GM19467 (cell line): ENCODE results near the gene CSRNP2.
"Not testable (repeated sequence)": the region's sequence is repeated elsewhere in the genome, so short reads cannot be mapped to it uniquely, and the experiment has no call there.

ENCODE experiments used
- ATAC-seq: cut with Tn5 transposase; IDR thresholded peaks from one replicate; pipeline ENCODE4 v1.9.1; 2021; ENCODE audit warnings: mild to moderate bottlenecking, moderate library complexity; ENCODE audit not compliant: unreplicated experiment

The CSRNP2 gene

GRCh38 chr12:51028126-51028812, 55.1 kb downstream of the CSRNP2 start:
- no peak for ATAC-seq

- no peak for ATAC-seq
These were observed 56.0 kb downstream of the CSRNP2 start for GRCh38 chr12:51027342-51027835.

GRCh38 chr12:51025836-51026638, 57.4 kb downstream of the CSRNP2 start, which contains the start of gene SLC11A2:
Gene SLC11A2 (minus strand): TSS chr12:51026384. CDS start chr12:51010728, 15,656 bp downstream.
- ATAC-seq, result peak; percentile 86

DNA sequence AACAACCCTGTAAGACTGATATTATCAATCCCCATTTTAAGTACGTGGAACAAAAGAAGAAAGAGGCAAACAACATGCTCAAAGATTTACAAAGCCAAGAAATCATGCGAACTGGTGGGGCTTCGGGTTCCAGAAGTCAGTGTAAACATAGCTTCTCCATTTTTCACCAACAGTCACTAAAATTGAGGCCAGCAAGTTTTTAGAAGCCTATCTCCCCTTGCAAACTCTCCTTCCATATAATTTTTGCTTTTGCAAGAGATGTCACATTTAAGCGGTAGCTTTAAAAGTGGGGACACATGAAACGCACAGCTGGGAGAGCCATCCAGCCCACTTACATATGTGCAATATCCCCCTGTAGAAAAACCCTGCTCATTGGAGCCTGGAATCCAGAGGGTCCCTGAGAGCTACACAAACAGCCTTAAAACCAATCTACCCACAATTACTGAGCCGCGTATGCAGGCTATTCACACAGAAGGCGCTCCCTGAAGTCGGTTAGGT, 58.0 kb downstream of the CSRNP2 start:
- ATAC-seq, result no peak

DNA sequence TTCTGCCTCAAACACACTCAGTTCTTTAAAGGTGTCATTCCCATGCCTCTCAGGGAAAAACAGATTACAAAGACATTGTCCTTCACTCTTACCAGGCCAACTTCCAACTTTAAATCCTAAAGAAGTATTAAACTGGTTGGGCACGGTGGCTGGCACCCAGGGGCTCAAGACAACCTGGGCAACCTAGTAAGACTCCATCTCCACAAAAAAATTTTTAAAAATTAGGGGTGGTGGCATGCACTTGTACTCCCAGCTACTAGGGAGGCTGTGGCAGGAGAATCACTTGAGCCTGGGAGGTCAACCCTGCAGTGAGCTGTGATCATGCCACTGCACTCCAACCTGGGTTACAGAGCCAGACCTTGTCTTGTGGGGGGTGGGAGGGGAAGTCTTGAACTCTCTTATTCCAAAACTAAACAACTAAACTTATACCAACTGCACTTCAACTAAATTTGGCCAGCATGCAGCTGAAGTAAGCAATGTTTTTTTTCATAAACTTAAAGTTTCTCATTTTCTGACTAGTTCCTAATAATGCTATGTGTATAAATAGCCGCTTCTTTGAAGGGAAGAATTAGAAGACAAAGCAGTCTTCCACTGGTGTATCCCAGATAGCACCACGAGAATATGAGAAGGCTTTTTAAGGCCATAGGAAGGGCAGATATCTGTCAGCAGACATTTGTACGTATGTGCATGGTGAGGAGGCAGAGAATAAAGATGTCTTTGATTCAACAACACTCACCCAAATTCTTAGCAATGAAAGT, 59.6 kb downstream of the CSRNP2 start:
- no peak for ATAC-seq

- ATAC-seq, result no peak
These were observed 61.7 kb downstream of the CSRNP2 start for GRCh38 chr12:51021694-51022093.

- no peak for ATAC-seq
These were observed 62.8 kb downstream of the CSRNP2 start for GRCh38 chr12:51020448-51021182.

- ATAC-seq, result no peak
These were observed 63.5 kb downstream of the CSRNP2 start for GRCh38 chr12:51019927-51020326.

DNA sequence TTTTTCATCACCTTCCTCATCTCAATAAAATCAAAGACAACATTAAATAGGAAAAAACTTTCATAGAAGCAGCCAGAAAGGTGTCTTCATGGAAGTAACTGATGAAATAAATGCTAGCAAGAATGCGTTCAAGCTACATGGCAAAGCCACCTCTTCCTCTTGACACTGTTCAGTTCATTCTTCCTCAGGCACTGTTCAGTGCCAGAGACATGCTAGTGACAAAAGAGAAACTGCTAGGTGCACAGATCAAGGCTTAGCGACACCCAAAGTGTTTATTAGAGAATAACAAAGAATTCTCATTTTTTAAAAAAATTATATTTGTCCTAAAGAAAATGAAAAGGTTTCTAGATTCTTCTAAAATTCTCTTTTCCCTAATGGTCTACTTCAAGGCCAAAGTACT, 64.4 kb downstream of the CSRNP2 start:
- no peak for ATAC-seq

- ATAC-seq, result no peak
These were observed 65.9 kb downstream of the CSRNP2 start for GRCh38 chr12:51017452-51017851.

DNA sequence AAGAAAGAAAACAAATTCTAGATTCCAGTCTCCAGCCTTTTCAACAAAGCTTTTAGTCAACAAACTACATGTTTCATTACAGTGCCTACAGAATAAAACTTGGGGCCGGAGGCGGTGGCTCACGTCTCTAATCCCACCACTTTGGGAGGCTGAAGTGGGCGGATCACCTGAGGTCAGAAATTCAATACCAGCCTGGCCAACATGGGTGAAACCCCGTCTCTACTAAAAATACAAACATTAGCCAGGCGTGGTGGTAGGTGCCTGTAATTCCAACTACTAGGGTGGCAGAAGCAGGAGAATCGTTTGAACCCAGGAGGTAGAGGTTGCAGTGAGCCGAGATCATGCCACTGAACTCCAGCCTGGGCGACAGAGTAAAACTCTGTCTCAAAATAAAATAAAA, 68.9 kb downstream of the CSRNP2 start:
- ATAC-seq, result not testable (repeated sequence)

DNA sequence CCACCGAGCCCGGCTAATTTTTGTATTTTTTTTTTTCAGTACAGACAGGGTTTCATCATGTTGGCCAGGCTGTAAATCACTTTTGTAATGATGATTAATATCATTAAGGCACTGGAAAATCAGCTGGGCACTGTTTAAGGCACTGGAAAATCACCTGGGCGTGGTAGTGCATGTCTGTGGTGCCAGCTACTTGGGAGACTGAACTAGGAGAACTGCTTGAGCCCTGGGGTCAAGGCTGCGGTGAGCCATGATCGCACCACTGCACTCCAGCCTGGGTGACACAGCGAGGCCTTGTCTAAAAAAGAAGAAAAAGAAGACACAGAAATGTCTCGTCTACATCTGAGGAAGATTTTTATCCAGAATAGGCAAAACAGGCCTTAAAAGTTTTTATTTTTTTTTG, 70.0 kb downstream of the CSRNP2 start:
- ATAC-seq, result no peak

GRCh38 chr12:51012570-51013236, 70.7 kb downstream of the CSRNP2 start:
- no peak for ATAC-seq

- ATAC-seq, result no peak
These were observed 71.4 kb downstream of the CSRNP2 start for GRCh38 chr12:51011955-51012354.
